GM13977 (cell line): ENCODE measurements around the gene ACSS2.

Experiments
- DNase-seq: peaks from one replicate; pipeline ENCODE4 v3.0.0; 2012; ENCODE audit warnings: low spot score
- CTCF ChIP-seq: IDR thresholded peaks from 2 replicates; pipeline ENCODE4 v1.5.1; 2012; ENCODE audit warnings: mild to moderate bottlenecking, control low read depth; ENCODE audit not compliant: insufficient read depth; ENCODE audit errors: extremely low read depth, missing control alignments
- in situ Hi-C: fragments of 300-500 bp; cut with MboI; formaldehyde crosslinking; loops from one replicate; pipeline ENCODE4 v1.12.0; 2022; ENCODE audit warnings: low sequenced_read_pairs, low pct_unique_long_range_greater_than_20kb, mixed read lengths, inconsistent platforms; ENCODE audit not compliant: unreplicated experiment

Gene ACSS2

GRCh38 chr20:34927736-34928135 is 51.3 kb downstream of the ACSS2 start:
- no peak for TF ChIP-seq CTCF
- no peak for DNase-seq
- in situ Hi-C loops = no loop called here

DNA sequence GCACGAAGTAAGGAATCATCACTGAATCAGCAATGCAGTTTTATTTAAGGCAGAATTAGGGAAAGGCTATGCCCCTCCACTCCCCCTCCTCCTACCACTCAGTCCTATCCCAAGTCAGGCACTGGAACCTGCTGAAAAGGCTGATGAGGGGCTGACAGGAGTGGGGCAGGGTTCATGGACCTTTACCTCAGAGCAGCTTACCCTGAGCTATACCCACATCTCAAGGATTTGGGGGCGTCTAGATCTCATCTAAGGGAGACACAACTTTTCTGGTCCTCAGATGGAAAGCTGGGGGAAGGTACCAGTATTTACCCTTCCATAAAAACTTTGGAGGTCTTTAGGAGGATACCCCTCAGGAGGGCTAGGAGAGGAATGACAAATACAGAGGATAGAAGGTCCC is 52.0 kb downstream of the ACSS2 start:
- no peak for DNase-seq
- in situ Hi-C loops = no loop called here
- TF ChIP-seq CTCF = no peak

GRCh38 chr20:34931771-34932170 is 55.4 kb downstream of the ACSS2 start:
- in situ Hi-C loops = loop anchor here (10.0 kb wide), 1 partner anchor 367 kb away; no protein-coding TSS in a partner anchor
- no peak for TF ChIP-seq CTCF
- DNase-seq = no peak

- no peak for DNase-seq
- in situ Hi-C loops = loop anchor here (10.0 kb wide), 1 partner anchor 374 kb away; no protein-coding TSS in a partner anchor
- no peak for TF ChIP-seq CTCF
These were observed 62.2 kb downstream of the ACSS2 start for GRCh38 chr20:34938466-34939163.

DNA sequence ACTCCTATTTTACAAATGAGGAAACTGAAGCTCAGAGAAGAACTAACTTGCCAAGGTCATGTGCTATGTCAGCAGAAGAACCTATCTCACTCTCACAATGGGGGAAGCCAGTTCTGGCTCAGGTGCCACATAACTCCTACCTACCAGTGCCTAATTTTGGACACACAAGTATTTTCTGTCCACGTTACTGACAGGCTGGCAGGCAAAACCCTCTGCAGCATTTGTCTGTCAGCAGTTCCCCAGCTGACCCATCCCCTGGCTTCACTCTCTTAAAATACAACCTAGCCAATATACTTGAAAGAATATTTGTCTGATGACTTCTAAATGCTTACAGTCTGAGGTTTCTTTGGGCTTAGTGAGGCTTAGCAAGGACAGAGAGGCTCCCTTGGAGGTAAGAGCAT is 63.7 kb downstream of the ACSS2 start:
- in situ Hi-C loops = no loop called here
- no peak for DNase-seq

GRCh38 chr20:34941226-34941625 is 64.8 kb downstream of the ACSS2 start:
- no peak for TF ChIP-seq CTCF
- DNase-seq = no peak
- in situ Hi-C loops = no loop called here

More for the DNA sequence above, 63.7 kb downstream of the ACSS2 start:
- TF ChIP-seq CTCF = no peak
